Stimulated activated naive CD4-positive, alpha-beta T cell (primary cell): ENCODE data around the gene GPR39.
"Not testable (repeated sequence)": the region's sequence is repeated elsewhere in the genome, so short reads cannot be mapped to it uniquely, and the experiment has no call there.

Source experiments
- DNase-seq, 6 experiments: peaks; one replicate each; lab custom pipeline; 2025; lab: John Stamatoyannopoulos, UW

Gene GPR39

DNA sequence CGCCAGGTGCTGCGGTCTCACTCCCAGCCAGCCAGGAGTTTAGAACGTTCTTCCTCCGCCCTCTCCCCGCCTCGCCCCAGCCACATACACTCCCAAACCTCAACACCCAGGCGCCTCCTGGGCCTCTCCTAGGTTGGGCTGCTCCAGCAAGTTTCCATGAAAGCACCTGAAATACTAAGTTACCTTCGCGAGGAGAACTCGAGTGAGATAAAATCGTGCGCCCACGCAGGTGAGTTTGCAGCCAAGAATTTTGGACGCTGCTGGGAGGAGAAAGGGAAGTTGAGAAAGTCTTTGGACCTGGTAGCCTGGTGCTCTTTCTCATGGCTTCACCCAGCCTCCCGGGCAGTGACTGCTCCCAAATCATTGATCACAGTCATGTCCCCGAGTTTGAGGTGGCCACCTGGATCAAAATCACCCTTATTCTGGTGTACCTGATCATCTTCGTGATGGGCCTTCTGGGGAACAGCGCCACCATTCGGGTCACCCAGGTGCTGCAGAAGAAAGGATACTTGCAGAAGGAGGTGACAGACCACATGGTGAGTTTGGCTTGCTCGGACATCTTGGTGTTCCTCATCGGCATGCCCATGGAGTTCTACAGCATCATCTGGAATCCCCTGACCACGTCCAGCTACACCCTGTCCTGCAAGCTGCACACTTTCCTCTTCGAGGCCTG, at the start of gene GPR39:
Gene GPR39, plus strand, starts transcription at position 83 of the 673 bp plus-strand sequence.
- DNase-seq: no peak

DNA sequence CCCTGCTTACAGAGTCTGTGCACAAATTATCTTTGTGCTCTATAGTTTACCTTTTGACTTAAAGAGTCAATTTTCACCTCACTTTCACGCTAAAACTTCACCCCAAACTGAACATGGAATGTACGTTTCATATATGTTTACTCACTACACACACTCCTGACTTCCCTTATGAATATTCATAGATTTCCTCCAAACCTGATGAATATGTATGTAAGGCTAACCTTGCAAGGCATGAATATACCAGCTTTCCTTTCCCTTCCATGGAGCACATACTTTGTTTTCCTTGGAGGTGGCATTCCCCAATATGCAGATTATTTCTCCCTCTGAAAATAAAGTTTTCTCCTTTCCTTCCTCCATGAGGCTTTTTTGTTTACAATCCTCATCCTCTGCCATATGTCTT, 48.4 kb upstream of the GPR39 start:
- DNase-seq: no peak

DNA sequence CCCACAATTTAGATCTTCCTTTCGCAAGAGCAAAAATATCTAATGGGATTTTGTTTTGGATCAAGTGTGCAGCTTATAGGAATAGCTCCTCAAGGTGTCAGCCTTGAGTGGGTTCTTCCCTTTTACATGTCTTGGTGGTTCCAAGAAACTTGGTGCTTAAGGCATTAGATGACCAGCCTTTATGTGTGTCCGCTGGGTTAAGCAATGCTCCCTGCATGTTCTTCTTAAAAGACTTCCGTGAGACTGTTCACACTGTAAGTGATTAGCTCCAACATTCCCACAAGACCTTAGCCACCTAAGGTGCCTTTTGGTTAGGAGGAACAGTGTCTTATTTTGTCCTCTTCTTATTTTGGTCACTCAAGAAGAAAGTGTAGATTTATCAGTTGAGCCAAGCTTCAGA, 44.3 kb upstream of the GPR39 start:
- no peak for DNase-seq

DNA sequence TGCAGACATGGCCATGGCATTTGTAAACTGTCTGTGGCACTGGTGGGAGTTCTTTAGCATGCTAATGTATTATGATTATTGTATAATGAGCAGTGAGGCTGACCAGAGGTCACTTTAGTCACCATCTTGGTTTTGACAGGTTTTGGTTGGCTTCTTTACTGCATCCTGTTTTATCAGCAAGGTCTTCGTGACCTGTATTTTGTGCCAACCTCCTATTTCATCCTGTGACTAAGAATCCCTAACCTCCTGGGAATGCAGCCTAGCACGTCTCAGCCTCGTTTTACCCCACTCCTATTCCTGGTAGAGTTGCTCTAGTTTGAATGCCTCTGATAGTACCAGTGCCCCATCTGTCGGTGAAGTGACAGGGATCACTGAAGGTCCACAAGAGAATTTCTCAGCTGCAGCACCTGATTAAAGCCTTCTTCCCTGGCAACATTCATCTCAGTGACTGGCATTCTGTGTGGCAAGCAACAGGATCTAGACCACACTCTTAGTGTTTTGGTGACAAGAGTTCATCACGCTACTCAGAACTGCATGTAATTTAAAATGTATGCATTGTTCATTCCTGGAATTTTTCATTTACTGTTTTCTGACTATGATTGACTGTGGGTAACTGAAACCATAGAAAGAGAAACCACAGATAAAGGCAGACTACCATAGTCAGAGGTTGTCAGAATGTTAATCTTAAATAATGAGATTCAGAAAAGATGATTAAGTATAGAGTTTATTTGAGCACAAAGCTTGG, 43.0 kb upstream of the GPR39 start:
- no peak for DNase-seq

DNA sequence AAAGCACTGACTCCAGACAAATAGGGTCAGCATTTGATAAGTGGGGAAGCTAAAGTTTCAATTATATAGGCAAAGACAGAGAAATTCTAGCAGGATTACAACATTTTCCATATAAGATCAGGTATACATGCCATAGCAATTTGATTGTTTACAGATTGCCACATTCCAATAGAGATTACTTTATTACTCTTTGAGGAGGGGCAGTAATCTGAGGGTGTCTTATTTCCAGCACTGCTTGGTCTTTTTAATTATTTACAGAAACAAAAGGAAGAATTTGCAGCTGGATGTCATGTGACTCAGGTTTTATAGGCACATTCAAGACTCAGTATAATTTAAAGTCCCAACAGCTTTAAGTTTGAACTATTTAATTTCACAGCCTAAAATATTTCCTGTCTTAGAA, 42.5 kb upstream of the GPR39 start:
- DNase-seq: no peak

DNA sequence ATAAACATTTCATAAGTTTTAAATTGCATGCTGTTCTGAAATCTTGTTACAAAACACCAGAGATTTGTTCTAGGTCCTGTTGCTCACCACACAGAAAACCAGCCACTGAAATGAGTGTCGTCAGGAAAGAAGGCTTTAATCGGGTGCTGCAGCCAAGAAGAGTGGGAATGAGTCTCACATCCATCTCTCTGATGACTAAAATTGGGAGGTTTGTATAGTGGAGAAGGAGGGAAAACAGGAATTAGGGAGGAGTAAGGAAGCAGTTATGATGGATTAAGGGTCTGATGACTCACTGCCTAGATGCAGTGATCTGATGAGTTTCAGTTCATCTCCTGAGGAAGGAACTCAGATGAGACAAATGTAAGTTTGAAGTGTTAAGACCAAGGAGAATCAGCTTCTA, 42.1 kb upstream of the GPR39 start:
- no peak for DNase-seq

DNA sequence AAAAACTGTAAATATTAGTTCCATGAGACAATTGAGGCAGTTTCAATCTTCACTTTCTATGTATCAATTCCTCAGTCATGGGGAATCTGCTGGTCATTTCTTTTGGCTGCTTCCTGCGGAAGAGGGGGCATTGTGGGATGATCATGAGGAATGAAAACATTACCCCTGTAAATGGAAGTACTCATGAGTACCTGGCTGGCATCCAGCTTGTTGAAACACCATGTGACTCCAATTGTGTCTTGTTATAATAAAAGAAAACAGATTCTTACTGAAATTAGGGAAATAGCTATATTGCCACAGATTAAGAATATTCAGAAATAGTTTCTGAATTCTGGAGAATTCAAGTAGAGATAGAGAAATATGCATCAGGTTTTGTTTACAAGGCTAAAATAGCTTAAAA, 41.6 kb upstream of the GPR39 start:
- no peak for DNase-seq

DNA sequence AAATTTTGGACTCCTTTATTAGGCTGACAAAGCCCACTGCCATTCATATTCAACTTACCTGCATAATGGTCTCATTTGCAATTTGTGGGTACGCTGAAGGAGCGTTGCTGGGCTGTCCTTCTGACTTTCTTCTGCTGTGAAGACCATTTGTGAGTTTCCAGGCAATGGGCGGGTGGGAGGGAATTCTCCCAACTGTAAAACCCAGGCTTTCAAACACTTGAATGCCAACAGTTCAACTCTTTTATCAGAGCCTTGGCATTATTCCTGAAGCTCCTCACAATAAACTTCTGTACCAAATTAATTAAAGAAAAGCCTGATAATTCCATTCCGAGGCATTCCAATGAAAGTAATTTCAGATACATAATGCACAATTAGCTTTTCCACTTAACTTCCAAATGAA, 35.2 kb upstream of the GPR39 start:
- DNase-seq: no peak

DNA sequence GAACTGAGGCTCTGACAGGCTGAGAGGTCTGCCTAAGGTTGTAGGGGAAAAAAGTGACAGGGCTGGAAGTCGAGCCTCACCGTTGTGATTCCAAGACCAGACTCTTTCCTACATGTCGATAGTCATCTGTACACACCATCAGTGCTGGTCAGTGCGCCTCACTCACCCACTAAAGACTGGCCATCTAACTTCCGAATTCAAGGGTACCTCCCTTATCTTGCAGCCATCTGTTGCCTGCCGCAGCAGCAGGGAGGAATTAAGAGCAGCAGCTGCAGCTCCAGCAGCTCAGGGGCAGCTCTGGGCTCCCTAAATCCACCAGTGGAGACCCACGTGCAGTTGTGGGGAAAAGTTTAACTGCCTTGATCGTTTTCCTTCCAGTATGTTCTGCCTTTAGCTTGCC, 32.6 kb upstream of the GPR39 start:
- no peak for DNase-seq

DNA sequence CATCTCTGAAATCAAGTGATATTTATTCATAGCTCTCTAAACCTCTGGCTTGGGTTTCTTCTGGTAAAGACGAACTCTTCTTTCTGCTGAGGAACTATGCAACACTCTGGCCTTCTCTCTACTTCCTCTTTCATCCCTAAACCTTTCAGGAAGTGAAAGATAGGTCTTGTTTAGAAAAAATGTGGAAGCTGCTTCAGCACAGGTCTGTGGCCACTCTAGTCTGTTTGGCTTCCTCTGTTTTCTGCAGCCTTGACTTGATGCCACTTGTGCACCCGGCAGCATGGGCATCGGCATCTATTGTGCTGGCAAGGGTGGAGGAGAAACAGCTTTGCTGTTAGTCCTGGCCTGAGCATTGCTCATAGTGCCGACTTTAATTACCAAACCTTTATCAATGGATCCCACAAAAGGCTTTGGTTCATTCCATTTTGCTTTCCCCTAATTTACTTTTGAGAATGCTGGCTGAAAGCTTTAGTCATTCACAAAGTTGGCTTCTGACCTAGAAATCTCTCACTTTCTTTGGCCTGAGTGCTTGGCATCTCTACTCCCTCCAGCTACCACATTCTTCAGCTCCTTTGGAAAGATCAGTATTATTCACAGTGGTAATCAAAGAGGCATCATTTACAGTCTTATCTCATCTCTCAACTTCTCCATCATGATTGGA, 32.0 kb upstream of the GPR39 start:
- no peak for DNase-seq

DNA sequence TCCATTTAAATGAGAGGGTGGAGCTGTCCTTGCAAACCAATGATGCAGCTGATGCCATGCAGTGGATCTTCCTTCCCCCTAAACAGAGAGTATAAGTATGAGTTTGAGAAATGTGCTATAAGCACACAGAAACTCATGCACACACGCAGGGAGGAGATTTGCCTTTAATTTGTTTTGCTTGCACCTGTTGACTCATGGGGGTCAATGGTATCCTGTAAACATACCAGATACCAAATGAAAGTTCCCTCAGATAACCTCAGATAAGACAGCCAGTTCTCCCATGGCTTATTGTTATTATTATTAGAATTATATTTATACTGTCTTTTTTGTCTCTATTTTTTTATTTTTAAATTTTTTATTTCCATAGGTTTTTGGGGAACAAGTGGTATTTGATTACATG, 29.5 kb upstream of the GPR39 start:
- no peak for DNase-seq

DNA sequence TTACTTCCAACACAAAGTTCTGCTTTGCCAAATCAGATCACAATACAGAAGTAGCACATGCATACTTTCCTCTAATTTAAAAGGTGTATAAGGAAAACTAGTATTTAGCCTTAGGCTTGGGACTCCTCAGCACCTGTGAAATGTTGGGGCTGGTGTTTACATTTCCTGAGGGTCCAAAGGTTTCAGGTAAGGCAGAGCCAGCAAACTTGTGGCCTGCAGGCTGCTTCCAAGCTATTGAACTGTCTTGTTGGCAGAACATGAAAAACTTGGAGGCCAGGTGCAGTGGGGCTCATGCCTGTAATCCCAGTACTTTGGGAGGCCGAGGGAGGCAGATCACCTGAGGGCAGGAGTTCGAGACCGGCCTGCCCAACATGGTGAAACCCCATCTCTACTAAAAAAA, 26.5 kb upstream of the GPR39 start:
- DNase-seq: no peak

DNA sequence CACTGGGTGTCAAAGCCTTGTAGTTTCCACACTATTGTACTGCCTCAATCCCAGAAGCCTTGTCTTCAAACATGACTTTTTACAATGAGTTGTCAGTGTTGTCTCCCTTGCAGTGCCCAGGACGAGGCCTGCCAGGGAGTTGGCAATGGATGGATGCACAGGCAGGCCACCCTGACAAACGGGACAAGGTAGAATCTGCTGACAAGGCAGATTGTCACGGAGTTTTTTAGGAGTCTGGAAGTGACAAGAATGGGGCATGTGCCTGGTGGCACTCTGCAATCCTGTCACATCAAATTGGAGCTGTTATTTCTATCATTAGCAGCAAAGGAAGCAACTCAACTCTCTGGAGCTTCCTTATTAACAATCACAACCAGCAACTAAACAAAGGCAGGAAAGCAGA, 25.2 kb upstream of the GPR39 start:
- DNase-seq: no peak

DNA sequence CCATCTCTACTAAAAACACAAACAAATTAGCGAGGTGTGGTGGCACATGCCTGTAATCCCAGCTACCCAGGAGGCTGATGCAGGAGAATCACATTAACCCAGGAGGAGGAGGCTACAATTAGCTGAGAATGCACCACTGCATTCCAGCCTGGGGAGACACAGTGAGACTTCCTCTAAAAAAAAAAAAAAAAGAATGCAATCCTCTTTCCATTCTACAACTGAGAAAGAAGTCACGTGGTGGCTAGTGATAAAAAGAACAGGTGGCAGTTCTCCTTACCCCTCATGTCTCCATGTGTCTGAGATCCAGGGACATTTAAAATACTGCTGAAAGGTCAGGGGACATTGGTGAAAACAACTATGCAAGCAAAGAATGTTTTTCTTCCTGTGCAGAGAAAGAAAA, 24.4 kb upstream of the GPR39 start:
- DNase-seq: no peak

DNA sequence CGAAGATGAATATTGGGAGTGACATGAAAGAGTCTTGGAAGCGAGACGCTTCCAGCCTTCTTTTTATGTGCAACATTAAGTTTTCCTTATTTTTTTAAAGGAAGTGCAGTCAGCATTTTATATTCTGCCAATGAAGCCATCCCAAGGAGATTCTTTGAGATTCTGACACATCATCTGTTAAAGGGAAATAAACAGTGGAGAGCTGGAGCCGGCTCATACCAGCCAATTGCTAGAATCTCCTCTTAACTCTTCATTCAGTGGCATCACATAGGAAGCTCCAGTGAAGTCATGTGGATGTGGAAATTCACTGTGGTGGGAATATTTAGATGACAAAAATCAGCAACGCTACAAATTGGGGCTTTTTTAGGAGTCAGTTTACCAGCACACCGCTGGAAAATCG, 23.7 kb upstream of the GPR39 start:
- DNase-seq: no peak

DNA sequence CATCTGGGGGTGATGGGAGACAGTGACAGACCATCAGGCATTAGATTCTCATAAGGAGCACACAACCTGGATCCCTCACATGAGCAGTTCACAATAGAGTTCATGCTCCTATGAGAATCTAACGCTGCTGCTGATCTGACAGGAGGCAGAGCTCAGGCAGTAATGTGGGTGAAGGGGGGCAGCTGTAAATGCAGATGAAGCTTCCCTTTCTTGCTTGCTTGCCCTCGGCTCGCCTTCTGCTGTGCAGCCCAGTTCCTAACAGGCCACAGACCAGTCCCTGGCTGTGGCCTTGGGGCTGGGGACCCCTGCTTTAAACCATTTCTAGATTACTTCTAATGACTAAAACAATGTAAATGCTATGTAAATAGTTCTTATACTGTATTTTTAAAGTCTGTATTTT, 19.6 kb upstream of the GPR39 start:
- not testable (repeated sequence) for DNase-seq

DNA sequence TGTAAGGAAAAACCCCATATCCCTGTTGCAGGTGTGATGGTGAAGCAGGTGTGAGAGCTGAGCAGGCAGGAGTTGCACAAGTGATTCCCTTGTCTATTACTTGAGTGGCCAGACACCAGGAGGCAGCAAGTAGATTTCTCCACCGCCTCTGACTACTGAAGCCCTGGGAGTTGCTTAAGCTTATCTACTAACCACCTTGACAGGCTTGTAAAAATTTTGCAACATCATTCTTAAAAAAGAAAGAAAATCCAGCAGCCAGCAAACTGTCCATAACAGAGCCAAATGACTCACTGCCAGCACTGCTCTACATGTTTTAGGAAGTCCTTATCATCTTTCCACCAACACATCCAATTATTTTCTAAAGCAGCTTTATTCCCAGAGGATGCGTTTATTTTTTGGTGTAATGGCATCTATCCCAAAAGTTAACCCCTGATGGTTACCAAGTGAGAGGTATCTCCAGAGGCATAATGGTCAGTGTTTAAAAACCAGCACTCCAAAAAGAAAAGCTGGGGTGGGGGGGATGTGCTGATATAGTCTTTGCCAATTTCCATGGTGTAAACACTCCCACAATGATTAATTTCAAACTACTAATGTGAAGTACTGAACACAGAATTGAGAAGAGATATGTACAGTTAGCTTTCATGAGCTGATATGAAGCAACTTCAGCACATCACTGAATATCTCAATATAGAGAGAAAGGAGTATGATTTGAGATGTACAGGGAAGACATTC, 16.3 kb upstream of the GPR39 start:
- no peak for DNase-seq

DNA sequence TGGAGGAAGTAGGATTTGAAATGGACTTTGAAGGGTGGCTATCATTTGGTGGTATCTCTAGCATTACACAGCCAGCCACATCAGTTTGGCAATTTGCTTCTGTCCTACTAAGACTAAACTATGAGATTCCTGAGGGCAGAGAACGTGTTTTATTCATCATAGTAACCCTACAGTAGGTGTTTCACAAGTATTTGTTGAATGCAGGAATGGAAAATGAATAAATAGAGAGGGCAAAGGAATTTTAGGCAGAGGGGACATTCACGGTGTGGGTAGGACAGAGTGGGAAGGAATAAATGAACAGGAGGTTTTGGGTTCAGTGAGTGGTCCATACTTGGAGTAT, 15.7 kb upstream of the GPR39 start:
- no peak for DNase-seq

DNA sequence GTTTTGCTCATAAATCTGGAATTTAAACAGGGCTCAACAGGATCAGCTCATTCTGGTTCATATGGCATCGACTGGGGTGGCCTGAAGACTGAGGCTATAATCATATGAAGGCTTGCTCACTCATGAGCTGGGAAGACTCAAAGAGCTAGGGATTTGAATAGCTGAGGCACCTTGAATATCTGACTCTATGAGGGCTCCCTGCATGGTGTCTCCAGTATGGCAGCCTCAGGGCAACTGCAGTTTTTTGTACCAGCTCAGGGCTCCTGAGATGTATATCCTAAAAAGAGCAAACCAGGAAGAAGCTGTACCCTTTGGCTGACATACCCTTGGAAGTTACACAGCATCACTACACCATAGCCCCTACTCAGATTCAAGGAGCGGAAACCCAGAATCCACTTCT, 15.3 kb upstream of the GPR39 start:
- no peak for DNase-seq

DNA sequence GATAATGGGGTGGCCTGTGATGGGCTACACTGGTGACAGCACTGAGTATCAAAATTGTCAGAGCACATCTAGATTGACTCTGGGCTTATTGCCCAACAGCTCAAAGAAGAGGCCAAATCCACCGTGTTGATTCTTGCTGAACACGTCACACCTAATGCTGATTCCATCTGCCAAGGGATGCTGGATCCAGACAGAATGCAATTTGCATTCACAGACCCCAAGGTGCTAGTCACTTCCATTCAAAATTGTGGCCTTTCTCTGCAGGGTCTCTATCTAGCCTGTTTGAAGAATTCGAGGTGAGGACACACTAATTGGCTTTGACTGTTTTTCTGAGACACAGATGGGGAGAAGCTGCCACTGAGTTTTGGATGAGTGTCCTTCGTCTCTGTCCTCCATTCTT, 13.5 kb upstream of the GPR39 start:
- DNase-seq: no peak

DNA sequence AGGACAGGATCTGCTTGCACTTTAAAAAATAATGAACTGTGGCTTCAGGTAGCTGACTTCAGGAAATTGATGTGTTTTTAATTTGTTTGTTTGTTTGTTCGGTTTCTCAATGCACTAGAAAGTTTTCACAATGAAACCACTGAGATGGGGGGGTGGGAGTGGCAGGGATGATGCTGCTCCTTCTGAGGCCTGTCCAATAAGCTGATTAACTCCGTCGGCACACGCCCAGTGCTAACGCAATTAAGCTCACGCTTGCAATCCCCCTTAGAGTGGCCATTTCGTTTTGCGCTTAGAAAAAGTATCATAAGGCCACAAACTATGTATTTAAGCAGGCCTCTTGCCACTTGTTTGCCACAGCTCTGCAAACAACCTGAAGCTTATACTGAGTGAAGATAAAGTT, 12.5 kb upstream of the GPR39 start:
- DNase-seq: no peak

DNA sequence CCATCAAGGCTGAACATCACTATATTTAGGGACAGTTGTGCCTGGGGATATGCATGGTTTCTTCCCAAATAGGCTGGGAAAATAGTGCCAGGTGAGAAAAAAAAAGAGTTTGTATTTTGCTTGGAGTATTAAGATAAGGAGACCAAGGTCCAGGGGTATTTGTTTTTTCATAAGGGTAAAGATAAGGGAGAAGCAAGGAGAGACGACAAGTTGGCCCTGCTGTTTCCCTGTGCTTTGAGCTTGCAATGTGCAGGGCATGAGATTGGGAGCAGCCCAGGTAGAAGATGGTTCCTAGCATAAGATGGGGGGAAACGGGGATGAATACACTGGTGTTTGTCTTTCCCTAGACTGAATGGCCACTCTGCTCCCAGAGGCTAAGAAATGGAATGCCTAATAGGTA, 8.8 kb upstream of the GPR39 start:
- no peak for DNase-seq

DNA sequence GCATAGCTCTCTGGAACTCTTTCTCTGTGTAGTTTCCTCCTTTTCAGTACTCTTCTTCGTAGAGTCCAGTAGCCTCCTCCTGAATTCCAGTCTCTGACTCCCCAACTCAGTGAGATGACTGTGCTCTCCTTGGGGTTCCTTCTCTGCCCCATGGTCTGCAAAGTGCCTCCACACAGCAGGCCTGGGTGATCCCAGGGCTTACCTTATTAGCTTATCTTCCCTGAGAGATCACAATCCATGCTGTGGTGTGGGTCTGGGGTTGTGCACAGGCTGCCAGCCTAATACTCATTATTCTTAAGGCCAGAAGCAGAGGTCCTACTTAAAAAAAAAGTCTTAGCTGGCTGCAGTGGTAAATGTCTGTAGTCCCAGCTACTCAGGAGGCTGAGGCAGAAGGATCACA, 4.6 kb upstream of the GPR39 start:
- DNase-seq: no peak
